GM13977 (cell line): ENCODE data around the gene EIF1.
A peak's percentile ranks its signal among the peaks of the same experiment; 100 is the strongest.
"Not testable (repeated sequence)": the region's sequence is repeated elsewhere in the genome, so short reads cannot be mapped to it uniquely, and the experiment has no call there.

Experiments used
- DNase-seq: peaks from one replicate; pipeline ENCODE4 v3.0.0; 2012; ENCODE audit warnings: low spot score
- CTCF ChIP-seq: IDR thresholded peaks from 2 replicates; pipeline ENCODE4 v1.5.1; 2012; ENCODE audit warnings: mild to moderate bottlenecking, control low read depth; ENCODE audit not compliant: insufficient read depth; ENCODE audit errors: extremely low read depth, missing control alignments
- in situ Hi-C: fragments of 300-500 bp; cut with MboI; formaldehyde crosslinking; loops from one replicate; pipeline ENCODE4 v1.12.0; 2022; ENCODE audit warnings: low sequenced_read_pairs, low pct_unique_long_range_greater_than_20kb, mixed read lengths, inconsistent platforms; ENCODE audit not compliant: unreplicated experiment

Gene EIF1

GRCh38 chr17:41688641-41689496, at the start of gene EIF1:
Gene EIF1, plus strand, starts transcription at chr17:41688885. Its CDS starts 154 bp downstream, at chr17:41689039.
- in situ Hi-C loops: no loop called here
- peak; percentile 95 for DNase-seq
- no peak for TF ChIP-seq CTCF

GRCh38 chr17:41638941-41639340, 49.7 kb upstream of the EIF1 start:
- no peak for TF ChIP-seq CTCF
- no peak for DNase-seq
- in situ Hi-C loops: no loop called here

- in situ Hi-C loops: no loop called here
- no peak for DNase-seq
- TF ChIP-seq CTCF: no peak
Measured at GRCh38 chr17:41639492-41640473, 48.9 kb upstream of the EIF1 start.

- DNase-seq, in situ Hi-C loops: not testable (repeated sequence)
Measured at GRCh38 chr17:41640596-41640995, 48.1 kb upstream of the EIF1 start.

GRCh38 chr17:41642252-41643156, 46.2 kb upstream of the EIF1 start:
- no peak for TF ChIP-seq CTCF
- in situ Hi-C loops: no loop called here
- no peak for DNase-seq

- in situ Hi-C loops: no loop called here
- no peak for DNase-seq
- TF ChIP-seq CTCF: no peak
Measured at GRCh38 chr17:41647038-41647813, 41.5 kb upstream of the EIF1 start.
